GM12865 (cell line): ENCODE data around the gene FANCC.
"Not testable (repeated sequence)": the region's sequence is repeated elsewhere in the genome, so short reads cannot be mapped to it uniquely, and the experiment has no call there.

ENCODE experiments used
- DNase-seq: peaks from one replicate; pipeline ENCODE4 v3.0.0; 2010; ENCODE audit warnings: low read depth
- H3K4me3 ChIP-seq: 2 replicates; pipeline ENCODE4 v1.5.1; 2011; ENCODE audit warnings: mild to moderate bottlenecking, low read depth, low read length, control low read depth
- TF ChIP-seq, protein P1 (sequence below): IDR thresholded peaks from 2 replicates; pipeline ENCODE4 v1.5.1; 2011; ENCODE audit warnings: low read length, control low read depth, low read depth, inconsistent platforms; ENCODE audit not compliant: insufficient read depth; ENCODE audit errors: missing control alignments

The FANCC gene

DNA sequence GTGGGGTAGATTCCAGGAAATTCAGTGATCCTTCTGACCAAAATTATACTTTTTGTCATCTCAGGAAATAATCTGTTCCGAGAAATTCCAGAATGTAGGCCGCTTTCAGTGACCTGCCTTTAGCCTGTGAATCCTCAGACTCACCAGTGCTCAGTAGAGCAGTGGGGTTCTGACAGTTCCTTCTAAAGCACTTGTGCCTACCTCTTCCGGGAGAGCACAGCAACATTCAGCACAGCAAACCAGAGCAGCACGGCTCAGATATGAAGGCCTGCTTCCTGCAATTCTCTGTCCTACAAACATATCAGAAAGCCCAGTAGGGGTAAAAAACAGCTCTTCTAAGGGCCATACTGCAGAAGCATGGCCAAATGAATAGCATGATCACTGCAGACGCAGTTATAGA, 15.0 kb downstream of the FANCC start:
- DNase-seq = no peak
- TF ChIP-seq, protein P1, sequence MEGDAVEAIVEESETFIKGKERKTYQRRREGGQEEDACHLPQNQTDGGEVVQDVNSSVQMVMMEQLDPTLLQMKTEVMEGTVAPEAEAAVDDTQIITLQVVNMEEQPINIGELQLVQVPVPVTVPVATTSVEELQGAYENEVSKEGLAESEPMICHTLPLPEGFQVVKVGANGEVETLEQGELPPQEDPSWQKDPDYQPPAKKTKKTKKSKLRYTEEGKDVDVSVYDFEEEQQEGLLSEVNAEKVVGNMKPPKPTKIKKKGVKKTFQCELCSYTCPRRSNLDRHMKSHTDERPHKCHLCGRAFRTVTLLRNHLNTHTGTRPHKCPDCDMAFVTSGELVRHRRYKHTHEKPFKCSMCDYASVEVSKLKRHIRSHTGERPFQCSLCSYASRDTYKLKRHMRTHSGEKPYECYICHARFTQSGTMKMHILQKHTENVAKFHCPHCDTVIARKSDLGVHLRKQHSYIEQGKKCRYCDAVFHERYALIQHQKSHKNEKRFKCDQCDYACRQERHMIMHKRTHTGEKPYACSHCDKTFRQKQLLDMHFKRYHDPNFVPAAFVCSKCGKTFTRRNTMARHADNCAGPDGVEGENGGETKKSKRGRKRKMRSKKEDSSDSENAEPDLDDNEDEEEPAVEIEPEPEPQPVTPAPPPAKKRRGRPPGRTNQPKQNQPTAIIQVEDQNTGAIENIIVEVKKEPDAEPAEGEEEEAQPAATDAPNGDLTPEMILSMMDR = no peak
- no peak overlapping the region for H3K4me3 ChIP-seq

DNA sequence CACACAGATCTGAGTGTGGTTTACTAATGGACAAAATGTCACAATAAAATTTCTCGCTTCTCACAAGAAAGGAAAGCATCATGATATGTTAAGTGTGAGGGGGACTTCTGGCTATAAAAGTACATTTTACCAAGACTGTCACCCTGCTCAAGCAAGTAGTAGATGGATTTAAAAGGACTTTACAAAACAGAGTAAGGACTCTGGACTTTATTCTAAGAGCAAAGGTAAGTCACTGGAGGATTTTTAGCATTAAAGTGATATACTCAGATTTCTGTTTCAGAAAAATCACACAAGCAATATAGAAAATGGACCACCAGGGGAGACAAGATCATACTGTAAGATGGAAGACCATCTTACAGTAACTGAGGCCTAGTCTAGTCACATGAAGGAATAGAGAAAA, 19.7 kb downstream of the FANCC start:
- TF ChIP-seq, protein P1 = no peak
- H3K4me3 ChIP-seq = no peak overlapping the region
- no peak for DNase-seq

DNA sequence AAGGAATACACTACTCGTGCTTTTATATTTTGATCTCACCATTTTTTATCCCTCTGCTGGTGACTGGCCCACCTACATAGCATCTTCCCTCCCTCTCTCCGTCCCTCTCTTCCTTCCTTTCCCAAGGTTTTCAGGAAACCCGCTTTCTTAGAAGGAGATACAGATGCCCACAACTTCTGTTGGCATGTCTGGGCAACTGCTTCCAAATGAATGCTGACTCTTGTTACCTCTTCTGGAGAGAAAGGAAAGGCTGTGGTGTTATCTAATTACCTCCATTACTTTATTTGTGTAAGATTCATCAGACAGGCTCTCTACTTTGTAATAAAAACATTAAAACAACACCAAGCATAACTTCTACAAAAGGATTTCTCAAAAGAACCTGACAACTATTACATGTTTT, 20.2 kb downstream of the FANCC start:
- TF ChIP-seq, protein P1 = no peak
- no peak for DNase-seq
- H3K4me3 ChIP-seq = no peak overlapping the region

DNA sequence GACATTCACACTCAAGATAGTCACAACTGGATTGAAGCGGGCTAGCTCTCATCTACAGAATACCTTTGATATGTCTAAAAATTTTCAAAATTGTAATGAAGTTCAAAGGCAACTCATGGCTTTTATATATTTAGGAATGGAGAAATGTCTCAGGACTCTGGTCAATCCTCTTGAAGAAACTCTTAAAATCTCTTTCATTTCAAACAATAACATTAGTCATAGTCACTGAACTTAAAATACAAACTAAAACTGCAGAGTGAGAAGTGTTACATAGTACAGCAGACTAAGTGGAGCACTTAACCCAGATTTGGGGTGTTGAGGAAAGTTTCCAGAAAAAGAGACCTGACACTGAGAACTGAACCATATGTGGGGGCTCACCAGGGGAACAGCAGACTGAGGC, 20.7 kb downstream of the FANCC start:
- no peak overlapping the region for H3K4me3 ChIP-seq
- DNase-seq = no peak
- TF ChIP-seq, protein P1 = no peak

DNA sequence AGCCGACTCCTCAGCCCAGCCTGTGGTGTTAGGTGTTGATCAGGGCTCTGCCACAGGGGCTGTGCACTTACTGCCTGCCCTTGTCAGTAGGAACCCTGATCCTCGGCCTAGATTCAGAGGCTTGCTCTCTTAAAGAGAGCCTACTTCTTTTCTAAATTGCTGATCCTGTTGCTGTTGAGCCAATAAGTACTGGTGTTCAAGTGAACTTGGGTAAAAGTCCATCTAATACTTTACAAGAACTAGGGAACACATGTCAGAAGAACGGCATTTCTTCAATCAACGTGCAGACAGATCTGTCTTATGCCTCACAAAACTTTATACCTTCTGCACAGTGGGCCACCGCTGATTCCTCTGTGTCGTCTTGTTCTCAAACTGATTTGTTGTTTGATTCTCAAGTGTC, 24.2 kb downstream of the FANCC start:
- H3K4me3 ChIP-seq, DNase-seq: not testable (repeated sequence)

DNA sequence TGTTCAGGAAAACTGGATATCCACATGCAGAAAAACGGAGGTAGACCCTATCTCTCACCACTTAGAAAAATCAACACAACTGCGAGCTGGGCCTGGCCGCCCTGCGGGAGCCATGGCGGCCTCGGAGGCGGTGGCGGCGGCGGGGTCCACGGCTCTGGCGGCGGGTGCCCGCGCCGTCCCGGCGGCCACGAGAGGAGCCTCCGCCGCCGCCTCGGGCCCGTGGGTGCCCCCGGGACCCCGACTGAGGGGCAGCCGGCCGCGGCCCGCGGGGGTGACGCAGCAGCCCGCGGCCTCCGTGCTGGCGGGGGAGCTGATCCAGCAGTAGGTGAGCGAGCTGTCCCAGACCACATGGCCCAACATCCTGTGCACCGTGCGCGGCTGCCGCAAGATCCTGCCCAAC, 25.3 kb downstream of the FANCC start:
- TF ChIP-seq, protein P1 = no peak
- no peak for DNase-seq
- no peak overlapping the region for H3K4me3 ChIP-seq

DNA sequence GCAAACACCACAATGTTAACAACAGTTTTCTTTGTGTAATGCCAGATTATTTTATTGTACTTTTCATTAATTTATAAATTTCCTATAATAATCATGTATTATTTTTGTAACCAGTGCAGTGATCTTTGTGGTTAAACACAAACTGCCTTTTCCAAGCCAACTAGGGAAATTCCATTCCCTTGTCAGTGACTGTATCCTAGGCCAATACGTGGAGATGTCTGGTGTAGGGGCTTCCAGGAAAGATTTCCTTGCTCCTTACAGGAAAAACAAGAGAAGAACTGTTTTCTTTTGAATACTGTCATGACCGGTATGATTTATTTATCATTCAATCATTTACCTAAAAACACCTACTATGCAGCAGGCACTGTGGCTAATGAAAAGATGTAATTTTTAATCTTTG, 31.4 kb downstream of the FANCC start:
- TF ChIP-seq, protein P1 = no peak
- no peak for DNase-seq
- H3K4me3 ChIP-seq = no peak overlapping the region

DNA sequence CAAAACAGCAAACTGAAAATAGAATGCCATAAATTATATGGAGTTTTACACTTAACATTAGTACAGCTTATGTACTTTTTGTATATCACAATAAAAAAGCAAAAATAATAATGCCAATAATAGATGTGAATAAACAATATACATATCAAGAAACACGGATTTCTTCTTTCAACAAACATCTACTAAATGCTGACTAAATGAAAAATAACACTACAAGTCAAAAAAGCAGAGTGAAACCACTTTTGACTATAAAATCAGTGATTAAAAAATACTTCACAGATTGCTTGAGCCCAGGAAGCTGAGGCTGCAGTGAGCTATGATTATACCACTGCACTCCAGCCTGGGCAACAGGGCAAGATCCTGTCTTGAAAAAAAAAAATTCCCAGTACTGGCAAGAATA, 32.2 kb downstream of the FANCC start:
- H3K4me3 ChIP-seq = no peak overlapping the region
- TF ChIP-seq, protein P1 = no peak
- DNase-seq = no peak
